Measurements from ENCODE around the gene NEMP2.
"Not testable (repeated sequence)": the region's sequence is repeated elsewhere in the genome, so short reads cannot be mapped to it uniquely, and the experiment has no call there.

NEMP2 gene

DNA sequence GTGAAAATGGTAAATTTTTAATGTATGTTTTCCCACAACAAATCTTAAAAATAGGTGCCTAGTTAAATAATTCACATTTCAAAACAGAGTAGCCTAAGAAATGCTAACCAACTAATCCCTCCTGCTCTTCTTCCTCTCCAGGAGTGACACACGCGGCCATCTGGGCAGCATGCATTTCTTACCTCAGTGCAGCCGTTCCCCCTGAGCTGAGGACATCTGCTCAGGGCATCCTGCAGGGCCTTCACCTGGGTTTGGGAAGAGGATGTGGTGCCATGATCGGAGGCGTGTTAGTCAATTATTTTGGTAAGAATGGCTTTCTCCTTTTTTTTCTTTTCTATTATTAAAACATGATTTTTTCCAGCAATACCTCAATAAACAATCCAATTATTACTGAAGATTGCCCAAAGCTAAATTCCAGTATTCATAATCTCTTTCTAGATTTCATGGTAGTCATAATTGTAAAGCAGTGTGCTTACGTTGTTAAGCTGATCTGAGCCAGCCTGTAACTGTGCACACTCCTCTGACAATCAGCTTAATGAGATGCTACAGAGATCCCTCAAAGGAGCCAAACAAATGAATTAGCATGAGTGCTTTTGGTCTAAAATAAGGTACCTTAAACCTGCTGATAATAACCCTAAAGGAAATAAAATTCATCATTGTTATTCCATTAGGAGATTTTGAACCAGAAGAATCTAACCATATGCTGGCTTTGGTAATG, 45.8 kb downstream of the NEMP2 start:
- peak; percentile 88 for DNase-seq

- DNase-seq, result peak; percentile 7
Measured at GRCh38 chr2:190486037-190486623, 48.4 kb downstream of the NEMP2 start.

GRCh38 chr2:190482451-190482850, 52.1 kb downstream of the NEMP2 start:
- peak; percentile 21 for DNase-seq

DNA sequence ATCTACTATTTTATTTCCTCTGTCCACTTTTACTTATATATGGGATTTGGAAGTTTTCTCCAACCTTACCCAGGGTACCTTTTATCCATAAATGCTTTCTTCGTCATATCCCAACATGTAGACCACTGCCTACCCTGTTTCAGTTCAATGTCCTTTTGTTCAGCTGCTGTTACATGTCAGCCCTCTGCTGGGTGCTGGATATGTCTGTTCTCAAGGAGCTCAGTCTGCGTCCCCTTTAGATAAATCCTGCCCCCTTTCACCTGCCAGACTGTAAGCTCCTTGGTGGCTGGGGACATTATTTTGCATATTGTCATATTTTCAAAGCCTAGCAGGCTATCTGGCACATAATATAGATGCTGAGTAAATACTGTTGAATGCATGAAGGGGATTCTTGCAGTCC, 53.2 kb downstream of the NEMP2 start:
- DNase-seq, result peak; percentile 35

- no peak for DNase-seq
Measured at GRCh38 chr2:190478572-190479195, 55.8 kb downstream of the NEMP2 start.

DNA sequence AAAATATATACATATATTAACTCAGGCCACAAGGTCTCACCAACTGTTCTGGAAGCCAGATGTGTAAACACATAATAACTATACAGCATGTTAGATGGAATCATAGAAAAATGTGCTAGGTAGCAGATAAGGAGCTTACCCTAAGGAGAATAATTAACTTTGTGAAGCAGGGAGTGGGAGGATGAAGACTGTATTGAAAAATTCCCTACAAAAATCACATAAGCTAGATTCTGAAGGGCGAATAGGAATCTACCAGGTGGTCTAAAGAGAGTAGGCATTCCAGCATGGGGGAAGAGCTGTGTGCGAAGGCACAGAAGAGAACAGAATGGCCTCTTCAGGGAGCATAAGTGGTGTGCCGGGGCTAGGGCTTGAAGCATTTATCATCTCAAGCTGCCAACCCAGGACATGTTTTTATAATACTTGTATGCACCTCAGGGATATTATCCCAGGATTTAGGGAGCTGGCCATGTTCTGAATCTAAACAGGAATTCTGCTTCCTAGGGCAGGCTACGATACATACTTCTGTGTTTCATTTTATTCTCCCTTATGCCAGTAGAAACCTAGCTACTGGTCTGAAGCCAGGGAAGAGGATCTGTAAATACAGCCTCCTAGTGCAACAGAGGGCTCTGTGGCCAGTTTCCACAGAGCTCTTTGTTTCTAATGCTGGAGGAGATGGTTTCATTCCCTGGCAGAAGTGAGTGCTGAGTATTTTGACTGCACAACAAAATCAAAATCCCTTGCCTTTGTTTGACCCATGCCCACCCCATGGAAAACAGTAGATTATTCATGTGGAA, 56.7 kb downstream of the NEMP2 start:
- DNase-seq, result peak; percentile 46

- no peak for DNase-seq
Measured at GRCh38 chr2:190470256-190470826, 64.2 kb downstream of the NEMP2 start.

DNA sequence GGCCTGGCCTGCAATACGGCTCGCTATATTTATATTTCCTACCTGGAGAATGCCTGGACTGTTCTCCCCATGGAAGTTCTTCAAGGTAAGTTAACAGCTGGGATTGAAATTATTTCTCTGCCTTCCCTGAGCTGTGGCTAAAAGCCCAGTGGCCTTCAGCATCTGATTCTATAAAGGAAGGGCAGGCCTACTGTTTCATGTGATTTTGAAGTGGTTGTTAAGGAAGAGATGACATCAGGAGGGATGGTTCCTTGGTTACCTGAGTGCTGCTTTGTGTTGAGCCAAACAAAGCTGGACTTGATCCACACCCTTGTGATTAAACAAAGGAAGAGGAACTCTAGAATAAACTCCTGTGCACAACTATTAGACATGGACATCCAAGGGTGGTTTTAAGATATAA, 64.8 kb downstream of the NEMP2 start:
- DNase-seq, result peak; percentile 56

DNA sequence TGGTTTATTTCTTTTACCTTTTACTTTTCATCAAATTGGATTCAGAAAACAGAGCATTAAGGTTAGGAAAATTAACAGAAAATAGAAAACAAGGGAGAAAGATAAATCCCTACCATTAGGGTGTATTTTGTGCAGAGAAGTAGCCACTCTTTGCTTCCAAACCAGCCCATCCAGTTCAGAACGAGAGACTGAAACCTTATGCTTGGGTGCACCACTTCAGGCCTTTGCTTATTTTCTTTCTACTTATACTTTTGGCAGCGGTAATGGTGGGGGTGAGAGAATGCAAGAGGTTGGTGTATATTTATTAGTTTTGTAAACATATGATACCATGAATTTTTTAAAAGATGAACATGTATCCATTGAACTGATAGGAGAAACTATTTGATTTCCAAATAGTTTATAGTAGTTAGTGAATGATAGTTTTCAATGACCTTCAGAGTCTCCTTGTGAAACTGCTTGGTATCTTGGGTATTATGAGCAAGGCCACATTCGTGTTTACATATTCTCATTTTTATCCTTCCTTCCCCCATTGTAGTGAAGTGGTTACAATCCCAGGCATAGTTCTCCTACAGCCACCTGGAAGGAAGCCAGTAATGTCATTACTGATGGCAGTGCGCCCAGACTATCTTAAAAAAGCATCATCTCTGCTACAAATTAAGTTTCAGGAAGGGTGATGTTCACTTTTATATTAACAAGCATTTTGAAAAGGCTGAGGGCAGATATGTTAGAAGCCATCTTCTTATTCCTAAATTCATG, 65.5 kb downstream of the NEMP2 start:
- peak; percentile 76 for DNase-seq

DNA sequence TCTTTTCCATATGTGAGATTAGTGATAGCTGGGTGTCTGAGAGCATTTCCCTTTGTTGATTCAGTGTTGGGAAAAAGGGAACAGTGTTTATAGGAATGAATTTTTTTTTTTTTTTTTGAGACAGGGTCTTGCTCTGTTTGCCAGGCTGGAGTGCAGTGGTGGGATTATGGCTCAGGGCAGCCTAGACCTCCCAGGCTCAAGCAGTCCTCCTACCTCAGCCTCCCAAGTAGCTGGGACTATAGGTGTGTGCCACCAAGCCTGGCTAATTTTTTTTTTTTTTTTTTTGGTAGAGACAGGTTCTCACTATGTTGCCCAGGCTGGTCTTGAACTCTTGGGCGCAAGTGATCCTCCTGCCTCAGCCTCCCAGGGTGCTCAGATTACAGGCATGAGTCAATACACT, 66.2 kb downstream of the NEMP2 start:
- DNase-seq, result not testable (repeated sequence)

DNA sequence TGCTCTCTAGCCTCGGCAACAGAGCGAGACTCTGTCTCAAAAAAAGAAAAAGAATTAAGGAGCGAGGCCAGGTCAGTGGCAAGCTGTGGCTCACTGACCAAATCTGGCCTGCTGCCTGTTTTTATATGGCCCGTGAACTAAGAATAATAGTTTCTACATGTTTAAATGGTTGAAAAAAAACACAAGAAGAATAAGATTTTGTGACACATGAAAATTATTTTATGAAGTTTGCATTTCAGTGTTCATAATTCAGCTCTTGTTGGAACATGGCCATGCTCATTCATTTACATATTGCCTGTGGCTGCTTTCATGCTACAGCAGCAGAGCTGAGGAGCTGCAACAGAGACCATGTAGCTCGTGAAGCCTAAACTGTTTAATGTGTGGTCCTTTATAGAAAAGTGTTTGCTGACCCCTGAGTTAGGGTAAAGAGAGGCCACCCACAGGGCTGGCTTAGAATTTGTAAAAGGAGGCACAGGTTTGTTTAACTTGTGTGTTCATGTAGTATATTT, 66.9 kb downstream of the NEMP2 start:
- peak; percentile 26 for DNase-seq

DNA sequence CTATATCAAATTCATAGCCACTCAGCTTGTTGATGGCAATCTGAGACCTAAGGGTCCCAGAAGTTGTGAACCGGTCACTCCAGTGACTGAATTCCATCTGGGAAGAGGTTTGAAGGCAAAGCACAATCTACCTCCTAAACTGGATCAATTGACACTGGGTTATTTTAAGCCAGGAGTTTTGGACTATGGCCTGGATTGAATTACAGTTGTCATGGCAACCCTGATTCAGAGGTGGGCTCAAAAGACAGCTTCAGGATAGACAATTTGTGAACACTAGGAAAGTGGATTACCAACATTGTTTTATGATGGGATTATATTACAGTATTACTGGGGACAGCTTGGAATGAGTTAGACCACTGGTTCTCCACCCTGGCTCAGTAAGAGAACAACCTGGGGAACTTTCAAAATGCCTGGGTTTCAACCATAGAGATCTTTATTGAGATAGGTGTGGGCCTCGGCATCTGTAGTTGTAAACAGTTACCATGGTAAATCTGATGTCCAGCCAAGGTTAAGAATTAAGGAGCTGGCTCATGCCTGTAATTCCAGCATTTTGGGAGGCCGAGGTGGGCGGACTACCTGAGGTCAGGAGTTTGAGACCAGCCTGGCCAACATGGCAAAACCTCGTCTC, 67.6 kb downstream of the NEMP2 start:
- DNase-seq, result peak; percentile 90

DNA sequence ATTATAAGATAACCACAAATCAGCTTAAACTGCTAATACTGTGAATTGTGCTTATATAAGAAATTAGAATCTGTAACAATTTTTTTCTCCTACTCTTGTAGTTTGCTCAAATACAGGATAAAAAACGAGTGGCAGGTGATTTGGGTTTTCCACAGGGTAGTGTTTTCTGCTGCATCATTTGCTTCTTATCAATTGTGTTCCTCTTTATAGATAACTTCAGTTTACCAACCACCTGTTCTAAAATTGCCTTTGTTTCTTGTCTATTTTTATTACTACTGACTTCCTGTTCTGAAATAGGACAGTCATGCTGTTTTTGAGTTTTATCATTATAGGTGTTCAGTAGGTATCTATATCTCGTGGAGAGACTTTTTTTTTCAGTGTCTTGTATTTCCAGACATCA, 69.5 kb downstream of the NEMP2 start:
- no peak for DNase-seq

GRCh38 chr2:190462611-190463010, 71.9 kb downstream of the NEMP2 start:
- no peak for DNase-seq

DNA sequence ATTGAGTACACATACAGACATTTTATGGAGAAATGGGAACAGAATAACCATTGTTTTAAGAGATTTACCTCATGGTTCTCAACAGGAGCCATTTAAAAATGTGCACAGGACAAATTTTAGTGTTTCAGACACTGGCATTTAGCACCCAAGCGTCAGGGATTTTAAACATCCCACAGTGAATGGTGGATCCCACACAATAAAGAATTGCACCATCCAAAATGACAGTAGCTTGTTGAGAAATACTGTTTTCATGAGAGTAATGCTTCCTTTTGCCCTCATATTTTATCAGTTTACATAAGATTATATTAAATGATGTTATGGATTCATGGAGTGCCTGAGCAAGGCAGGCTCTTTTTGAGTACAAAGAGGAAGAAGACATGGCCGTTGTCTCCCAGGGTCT, 72.3 kb downstream of the NEMP2 start:
- DNase-seq, result no peak

- no peak for DNase-seq
Measured at GRCh38 chr2:190460487-190460886, 74.0 kb downstream of the NEMP2 start.

DNA sequence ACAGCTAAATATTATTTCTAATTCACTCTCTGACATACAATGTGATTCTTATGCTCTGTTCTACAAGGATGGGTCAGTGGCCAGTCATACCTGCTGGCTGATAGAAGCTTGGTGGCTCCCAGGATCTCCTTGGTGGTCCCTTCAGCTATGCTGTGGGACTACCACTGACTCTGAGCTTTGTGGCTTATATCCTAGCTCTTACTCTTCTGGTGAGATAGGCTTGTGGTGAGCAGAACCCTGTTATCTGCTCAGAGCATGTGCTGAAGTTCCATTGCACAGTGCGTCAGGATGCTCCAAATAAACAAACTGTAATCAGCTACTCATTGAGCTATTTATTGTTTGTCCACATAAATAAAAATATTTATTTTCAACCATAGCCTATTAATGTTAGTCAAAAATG, 74.6 kb downstream of the NEMP2 start:
- DNase-seq, result no peak

DNA sequence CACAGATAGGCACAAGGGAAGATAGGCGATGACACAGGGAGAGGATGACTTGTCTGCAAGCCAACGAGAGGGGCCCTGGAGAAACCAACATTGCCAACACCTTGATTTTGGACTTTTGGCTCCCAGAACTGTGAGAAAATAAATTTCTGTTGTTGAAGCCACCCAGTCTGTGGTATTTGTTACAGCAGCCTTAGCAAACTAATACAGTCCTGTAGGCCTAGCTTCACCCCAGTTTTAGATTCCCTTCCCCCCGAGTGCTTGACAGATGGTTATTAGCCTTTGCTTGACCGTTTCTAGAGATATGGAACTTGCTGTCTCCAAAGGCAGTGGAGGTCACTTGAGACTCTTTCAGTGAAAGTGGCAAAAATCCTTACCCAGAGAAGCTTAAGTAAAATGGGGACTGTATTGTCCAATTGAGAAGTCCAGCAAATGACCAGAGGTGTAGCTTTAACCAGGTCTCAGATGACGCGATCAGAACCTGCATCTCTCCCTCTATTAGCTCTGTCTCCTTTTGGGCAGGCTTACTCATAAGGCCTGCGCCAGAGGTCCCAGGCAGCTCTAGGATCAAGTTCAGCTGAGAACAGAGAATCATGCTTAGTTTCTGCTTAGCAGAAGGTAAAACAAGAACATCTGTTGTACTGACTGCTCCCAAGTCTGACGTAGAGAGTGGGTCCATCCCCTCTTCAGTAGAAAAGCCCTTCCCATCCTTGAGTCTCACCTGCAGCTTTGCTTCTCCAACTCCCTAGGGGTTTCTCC, 76.0 kb downstream of the NEMP2 start:
- peak; percentile 45 for DNase-seq

DNA sequence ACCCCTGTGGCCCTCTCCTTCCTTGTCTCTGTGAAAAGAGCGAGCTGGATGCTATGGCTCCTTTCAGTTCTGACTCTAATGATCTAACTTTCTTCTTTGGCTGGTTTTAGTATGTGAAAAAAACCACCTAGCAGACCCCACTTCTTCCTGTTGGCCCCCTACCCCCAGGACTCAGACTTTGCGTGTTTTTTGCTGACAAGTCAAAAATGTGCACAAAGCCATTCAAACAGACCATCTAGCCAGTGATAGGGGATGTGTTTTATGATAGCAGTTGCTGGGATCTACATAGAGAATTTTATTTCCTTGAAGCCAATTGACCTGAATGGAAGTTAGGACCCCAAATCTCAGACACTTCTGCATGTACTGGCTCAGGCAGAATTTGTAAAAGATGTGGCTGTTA, 77.3 kb downstream of the NEMP2 start:
- no peak for DNase-seq

DNA sequence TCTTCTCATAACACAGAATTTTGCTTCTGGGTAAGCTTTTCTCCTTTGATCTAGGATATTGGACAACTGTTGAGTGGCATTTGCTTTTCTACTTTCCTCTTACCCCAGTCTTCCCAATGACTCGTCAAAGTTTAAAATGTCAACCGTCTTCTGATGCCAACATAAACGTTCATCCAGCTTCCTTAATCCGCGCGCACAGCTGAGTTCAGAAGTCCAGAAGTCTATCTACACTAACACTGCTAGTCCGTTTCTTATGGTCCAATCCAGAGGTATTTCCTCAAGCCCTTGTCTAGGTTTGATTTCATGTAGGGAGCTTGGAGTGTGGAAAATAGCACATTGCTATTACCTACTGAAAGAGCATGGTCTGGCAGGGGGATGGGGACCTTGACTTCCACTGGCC, 77.7 kb downstream of the NEMP2 start:
- DNase-seq, result no peak
